Activated gamma-delta T cell (primary cell): Measurements from ENCODE around the gene ETAA1.

Experiments
- DNase-seq: peaks from one replicate; lab custom pipeline; 2025; lab: John Stamatoyannopoulos, UW

Gene ETAA1

GRCh38 chr2:67437114-67437513 is 40.0 kb downstream of the ETAA1 start:
- DNase-seq, result no peak

GRCh38 chr2:67438337-67438736 is 41.2 kb downstream of the ETAA1 start:
- DNase-seq, result no peak

GRCh38 chr2:67445652-67446268 is 48.6 kb downstream of the ETAA1 start:
- DNase-seq, result no peak

- DNase-seq, result no peak
Observed at GRCh38 chr2:67446491-67446911, 49.4 kb downstream of the ETAA1 start.

- no peak for DNase-seq
Observed at GRCh38 chr2:67448648-67449047, 51.5 kb downstream of the ETAA1 start.

- DNase-seq, result no peak
Observed at GRCh38 chr2:67451086-67451832, 54.1 kb downstream of the ETAA1 start.

- DNase-seq, result no peak
Observed at GRCh38 chr2:67453310-67453709, 56.2 kb downstream of the ETAA1 start.

GRCh38 chr2:67455219-67456142 is 58.3 kb downstream of the ETAA1 start:
- no peak for DNase-seq

- DNase-seq, result no peak
Observed at GRCh38 chr2:67456428-67456827, 59.3 kb downstream of the ETAA1 start.

GRCh38 chr2:67457699-67458098 is 60.6 kb downstream of the ETAA1 start:
- no peak for DNase-seq

- no peak for DNase-seq
Observed at GRCh38 chr2:67459761-67460160, 62.6 kb downstream of the ETAA1 start.
